Loucy (cell line): ENCODE results near the gene TUBB2A.
A peak's percentile ranks its signal among the peaks of the same experiment; 100 is the strongest.

Experiments used
- H2AFZ ChIP-seq: fragments of 200-600 bp; sonication (generic); 2 replicates; pipeline ENCODE4 v1.6.0; 2016; ENCODE audit warnings: antibody characterized with exemption, mild to moderate bottlenecking, low read length, moderate library complexity
- H3F3A ChIP-seq: fragments of 200-600 bp; 2 replicates; pipeline ENCODE4 v1.6.0; 2016; ENCODE audit warnings: antibody characterized with exemption, low read depth, mild to moderate bottlenecking
- H3K27me3 ChIP-seq: fragments of 200-600 bp; sonication (generic); 2 replicates; pipeline ENCODE4 v1.6.1; 2014; ENCODE audit warnings: low read length, mild to moderate bottlenecking; ENCODE audit not compliant: insufficient read depth, poor library complexity, severe bottlenecking
- H3K36me3 ChIP-seq: fragments of 200-600 bp; sonication (generic); 2 replicates; pipeline ENCODE4 v1.6.1; 2016; ENCODE audit warnings: low read length; ENCODE audit not compliant: insufficient read depth
- H3K4me1 ChIP-seq: fragments of 200-600 bp; sonication (generic); 2 replicates; pipeline ENCODE4 v1.5.1; 2014; ENCODE audit warnings: low read length, mild to moderate bottlenecking; ENCODE audit not compliant: insufficient read depth, poor library complexity, severe bottlenecking
- H3K4me2 ChIP-seq: fragments of 200-600 bp; sonication (generic); 2 replicates; pipeline ENCODE4 v1.6.0; 2014; ENCODE audit warnings: antibody characterized with exemption, low read length, low read depth, mild to moderate bottlenecking; ENCODE audit not compliant: poor library complexity, severe bottlenecking
- H3K4me3 ChIP-seq: fragments of 200-600 bp; sonication (generic); 2 replicates; pipeline ENCODE4 v1.5.1; 2014; ENCODE audit warnings: low read length, mild to moderate bottlenecking, mixed read lengths; ENCODE audit not compliant: poor library complexity, severe bottlenecking
- H3K79me2 ChIP-seq: fragments of 200-600 bp; sonication (generic); 2 replicates; pipeline ENCODE4 v1.6.1; 2014; ENCODE audit warnings: low read length; ENCODE audit not compliant: insufficient read depth
- H3K9ac ChIP-seq: fragments of 200-600 bp; sonication (generic); 2 replicates; pipeline ENCODE4 v1.6.0; 2014; ENCODE audit warnings: mild to moderate bottlenecking, low read depth, low read length, moderate library complexity; ENCODE audit not compliant: poor library complexity, severe bottlenecking
- H3K9me2 ChIP-seq: fragments of 200-600 bp; sonication (generic); replicated peaks from 2 replicates; pipeline ENCODE4 v1.6.1; 2016; ENCODE audit warnings: low read depth, low read length, mixed read lengths
- H3K9me3 ChIP-seq: fragments of 200-600 bp; sonication (generic); 2 replicates; pipeline ENCODE4 v1.6.1; 2014; ENCODE audit warnings: mild to moderate bottlenecking, antibody characterized with exemption, low read length, low read depth; ENCODE audit not compliant: insufficient read depth
- H4K20me1 ChIP-seq: fragments of 200-600 bp; sonication (generic); 2 replicates; pipeline ENCODE4 v1.6.0; 2014; ENCODE audit warnings: antibody characterized with exemption, low read length, mild to moderate bottlenecking; ENCODE audit not compliant: insufficient read depth, poor library complexity, severe bottlenecking
- EZH2phosphoT487 ChIP-seq: fragments of 200-600 bp; IDR thresholded peaks from 2 replicates; pipeline ENCODE4 v1.6.1; 2018; ENCODE audit warnings: antibody characterized with exemption, mild to moderate bottlenecking, moderate library complexity, borderline replicate concordance
- TF ChIP-seq, protein P1 (sequence below): fragments of 200-600 bp; sonication (generic); conservative IDR thresholded peaks from 2 replicates; pipeline ENCODE4 v1.5.1; 2014; ENCODE audit warnings: mild to moderate bottlenecking, antibody characterized with exemption, low read length

The TUBB2A gene

DNA sequence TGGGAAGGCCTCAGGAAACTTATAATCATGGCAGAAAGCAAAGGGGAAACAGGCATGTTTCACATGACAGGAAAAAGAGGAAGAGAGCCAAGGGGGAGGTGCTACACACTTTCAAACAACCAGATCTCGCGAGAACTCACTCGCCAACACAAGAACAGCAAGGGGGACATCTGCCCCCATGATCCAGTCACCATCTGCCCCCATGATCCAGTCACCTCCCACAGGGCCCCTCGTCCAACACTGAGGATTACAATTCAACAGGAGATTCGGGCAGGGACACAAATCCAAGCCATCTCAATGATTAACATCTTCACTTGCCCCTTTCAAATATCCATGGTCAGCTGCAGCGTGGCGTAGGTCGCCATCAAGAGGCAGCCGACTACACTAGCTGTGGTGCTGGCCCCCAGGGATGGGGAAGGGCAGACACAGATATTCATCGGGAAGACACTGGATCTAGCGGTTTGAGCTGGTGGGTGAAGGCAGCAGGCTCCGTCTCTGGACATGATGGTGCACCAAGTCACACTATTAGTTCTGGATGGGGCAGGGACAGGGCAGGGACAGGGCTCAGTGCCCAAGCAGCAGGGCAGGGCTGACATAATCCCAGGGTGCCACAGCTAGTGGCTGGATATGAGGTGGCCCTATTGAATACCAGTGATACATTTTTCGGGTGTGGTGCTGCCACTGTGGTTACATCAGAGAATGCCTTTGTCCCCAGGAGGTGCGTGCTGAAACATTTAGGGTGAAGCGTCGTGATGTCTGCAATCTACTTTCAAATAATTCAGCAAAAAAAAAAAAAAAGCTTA is 38.6 kb upstream of the TUBB2A start:
- H3K79me2 ChIP-seq: no peaks in the 10 kb centered on the region
- no peaks in the 10 kb centered on the region for H4K20me1 ChIP-seq
- TF ChIP-seq, protein P1, sequence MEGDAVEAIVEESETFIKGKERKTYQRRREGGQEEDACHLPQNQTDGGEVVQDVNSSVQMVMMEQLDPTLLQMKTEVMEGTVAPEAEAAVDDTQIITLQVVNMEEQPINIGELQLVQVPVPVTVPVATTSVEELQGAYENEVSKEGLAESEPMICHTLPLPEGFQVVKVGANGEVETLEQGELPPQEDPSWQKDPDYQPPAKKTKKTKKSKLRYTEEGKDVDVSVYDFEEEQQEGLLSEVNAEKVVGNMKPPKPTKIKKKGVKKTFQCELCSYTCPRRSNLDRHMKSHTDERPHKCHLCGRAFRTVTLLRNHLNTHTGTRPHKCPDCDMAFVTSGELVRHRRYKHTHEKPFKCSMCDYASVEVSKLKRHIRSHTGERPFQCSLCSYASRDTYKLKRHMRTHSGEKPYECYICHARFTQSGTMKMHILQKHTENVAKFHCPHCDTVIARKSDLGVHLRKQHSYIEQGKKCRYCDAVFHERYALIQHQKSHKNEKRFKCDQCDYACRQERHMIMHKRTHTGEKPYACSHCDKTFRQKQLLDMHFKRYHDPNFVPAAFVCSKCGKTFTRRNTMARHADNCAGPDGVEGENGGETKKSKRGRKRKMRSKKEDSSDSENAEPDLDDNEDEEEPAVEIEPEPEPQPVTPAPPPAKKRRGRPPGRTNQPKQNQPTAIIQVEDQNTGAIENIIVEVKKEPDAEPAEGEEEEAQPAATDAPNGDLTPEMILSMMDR: peak; percentile 34; the same call in 1 of the 2 replicates
- no peak for TF ChIP-seq EZH2phosphoT487
- no peaks in the 10 kb centered on the region for H3K27me3 ChIP-seq
- no peaks in the 10 kb centered on the region for H3K9me2 ChIP-seq
- no peaks in the 10 kb centered on the region for H3K9me3 ChIP-seq
- H3K4me1 ChIP-seq: peaks cover 5% of the 10 kb centered on the region
- no peak overlapping the region for H3K9ac ChIP-seq
- H3K4me3 ChIP-seq: no peak overlapping the region
- no peaks in the 10 kb centered on the region for H3K36me3 ChIP-seq
- no peak overlapping the region for H3K4me2 ChIP-seq
- peak overlapping the region; percentile 79 for H2AFZ ChIP-seq
- H3F3A ChIP-seq: no peaks in the 10 kb centered on the region

DNA sequence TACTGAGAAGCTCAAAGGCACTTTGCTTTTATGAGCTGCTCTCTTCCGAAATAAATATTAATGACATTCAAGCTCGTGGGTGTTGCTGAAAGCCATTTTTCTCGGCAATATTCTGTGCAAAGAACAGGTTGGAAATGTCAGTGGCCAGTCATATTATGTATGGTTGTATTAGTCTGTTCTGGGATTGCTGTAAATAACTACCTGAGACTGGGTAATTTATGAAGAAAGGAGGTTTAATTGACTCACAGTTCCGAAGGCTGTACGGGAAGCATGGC is 38.0 kb upstream of the TUBB2A start:
- no peak for TF ChIP-seq EZH2phosphoT487
- TF ChIP-seq, protein P1: no peak
- Histone ChIP-seq H3K79me2 (no peaks in the 10 kb centered on the region), H3K27me3 (no peaks in the 10 kb centered on the region), H3K4me1 (peaks cover 5% of the 10 kb centered on the region), H3F3A (no peaks in the 10 kb centered on the region), H3K36me3 (no peaks in the 10 kb centered on the region), H3K4me2 (no peak overlapping the region), H2AFZ (peak overlapping the region; percentile 79), H3K9ac (no peak overlapping the region), H3K9me3 (no peaks in the 10 kb centered on the region), H4K20me1 (no peaks in the 10 kb centered on the region), H3K4me3 (no peak overlapping the region), H3K9me2 (no peaks in the 10 kb centered on the region)

DNA sequence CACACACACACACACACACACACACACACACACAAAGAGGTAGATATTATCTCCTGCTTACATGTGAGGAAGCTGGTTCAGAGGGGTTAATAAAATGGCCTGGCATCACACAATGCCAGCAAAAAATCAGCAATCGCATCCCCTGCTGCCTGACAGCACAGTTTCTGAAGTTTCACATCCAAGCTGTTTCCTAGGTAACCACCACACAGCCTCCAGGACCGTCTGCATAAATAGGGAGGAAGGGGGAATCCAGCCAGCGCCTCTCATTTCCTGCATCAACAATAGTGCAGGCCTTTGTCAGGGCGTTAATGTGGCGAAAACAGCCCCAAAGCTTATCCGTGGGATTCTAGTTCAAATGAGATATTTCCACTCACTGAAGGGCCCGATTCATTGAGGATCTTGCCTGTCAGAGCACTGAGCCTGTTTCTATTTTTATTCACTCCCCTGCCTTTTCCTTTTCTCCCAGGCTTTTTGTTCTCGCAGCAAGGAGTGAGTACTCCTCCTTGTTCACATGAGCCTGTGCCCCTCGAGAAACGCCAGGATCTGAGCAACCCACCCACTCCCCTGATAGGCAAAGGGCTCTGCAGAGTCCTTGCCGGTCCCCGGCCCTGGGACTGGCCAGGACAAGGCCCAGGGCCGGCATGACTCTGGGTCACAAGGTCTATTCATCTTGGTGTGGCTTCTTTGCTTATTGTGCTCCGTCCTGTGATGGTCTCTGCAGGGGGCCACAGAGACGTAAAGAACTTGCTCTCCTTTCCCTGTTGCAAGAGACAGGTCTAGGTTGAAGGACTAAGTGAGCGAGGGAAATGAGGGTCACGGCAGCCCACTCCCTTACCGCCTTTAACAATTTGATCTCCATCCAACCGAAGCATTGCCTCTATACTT is 37.4 kb upstream of the TUBB2A start:
- TF ChIP-seq EZH2phosphoT487: no peak
- TF ChIP-seq, protein P1: no peak
- Histone ChIP-seq H2AFZ (peak overlapping the region; percentile 79; the same call in 1 of the 2 replicates), H3K27me3 (no peaks in the 10 kb centered on the region), H3K4me2 (no peak overlapping the region), H3K9ac (no peak overlapping the region), H3K9me2 (no peaks in the 10 kb centered on the region), H4K20me1 (no peaks in the 10 kb centered on the region), H3K79me2 (no peaks in the 10 kb centered on the region), H3K9me3 (no peaks in the 10 kb centered on the region), H3K4me1 (peaks cover 5% of the 10 kb centered on the region), H3K36me3 (no peaks in the 10 kb centered on the region), H3F3A (no peaks in the 10 kb centered on the region), H3K4me3 (no peak overlapping the region)
